Measurements from ENCODE around the gene PAEP.

DNA sequence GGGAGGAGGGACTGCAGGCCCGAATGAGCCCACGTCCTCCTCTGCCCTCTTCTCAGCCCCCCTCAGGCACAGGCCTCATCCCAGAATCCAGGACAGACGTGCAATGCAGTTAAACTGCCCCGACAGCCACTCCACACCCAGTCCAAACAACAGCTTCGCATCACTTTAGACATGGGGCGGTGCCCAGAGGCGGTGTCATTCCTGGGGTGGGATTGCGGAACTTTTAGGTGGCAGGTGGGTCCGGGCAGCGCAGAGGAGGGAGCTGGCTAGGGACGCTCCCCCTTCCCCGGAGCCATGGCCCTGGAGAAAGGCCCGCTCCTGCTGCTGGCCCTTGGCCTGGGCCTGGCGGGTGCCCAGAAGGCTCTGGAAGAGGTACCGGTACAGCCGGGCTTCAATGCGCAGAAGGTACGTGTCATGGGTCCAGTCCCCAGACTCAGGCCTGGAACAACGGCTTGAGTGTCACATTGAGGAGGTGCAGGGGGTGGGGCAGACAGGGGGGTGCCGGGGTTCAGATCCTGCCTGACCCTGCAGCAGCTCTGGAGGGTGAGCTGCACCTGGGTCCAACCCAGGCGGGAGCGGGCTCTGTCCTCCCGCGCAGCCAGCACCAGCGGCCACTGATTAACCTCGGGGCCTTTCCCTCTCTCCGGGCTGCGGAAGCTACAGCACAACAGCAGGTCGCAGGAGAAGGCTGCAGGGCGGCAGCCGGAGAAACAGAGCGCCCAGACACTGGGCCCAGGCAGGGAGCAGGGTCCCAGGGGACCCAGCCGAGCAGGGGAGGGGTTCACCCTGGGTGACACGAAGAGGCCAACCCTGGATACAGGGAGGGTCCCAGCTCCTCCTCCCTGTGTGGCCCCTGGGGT, 52.6 kb downstream of the PAEP start:
- TF ChIP-seq, protein P1, sequence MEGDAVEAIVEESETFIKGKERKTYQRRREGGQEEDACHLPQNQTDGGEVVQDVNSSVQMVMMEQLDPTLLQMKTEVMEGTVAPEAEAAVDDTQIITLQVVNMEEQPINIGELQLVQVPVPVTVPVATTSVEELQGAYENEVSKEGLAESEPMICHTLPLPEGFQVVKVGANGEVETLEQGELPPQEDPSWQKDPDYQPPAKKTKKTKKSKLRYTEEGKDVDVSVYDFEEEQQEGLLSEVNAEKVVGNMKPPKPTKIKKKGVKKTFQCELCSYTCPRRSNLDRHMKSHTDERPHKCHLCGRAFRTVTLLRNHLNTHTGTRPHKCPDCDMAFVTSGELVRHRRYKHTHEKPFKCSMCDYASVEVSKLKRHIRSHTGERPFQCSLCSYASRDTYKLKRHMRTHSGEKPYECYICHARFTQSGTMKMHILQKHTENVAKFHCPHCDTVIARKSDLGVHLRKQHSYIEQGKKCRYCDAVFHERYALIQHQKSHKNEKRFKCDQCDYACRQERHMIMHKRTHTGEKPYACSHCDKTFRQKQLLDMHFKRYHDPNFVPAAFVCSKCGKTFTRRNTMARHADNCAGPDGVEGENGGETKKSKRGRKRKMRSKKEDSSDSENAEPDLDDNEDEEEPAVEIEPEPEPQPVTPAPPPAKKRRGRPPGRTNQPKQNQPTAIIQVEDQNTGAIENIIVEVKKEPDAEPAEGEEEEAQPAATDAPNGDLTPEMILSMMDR (conservative IDR thresholded peaks at IDR 0.05): no peak
- no peak for TF ChIP-seq ZFX (IDR thresholded peaks at IDR 0.05)
